OCI-LY3 (cell line): ENCODE data around the gene DHX36.

Experiments used
- H2AFZ ChIP-seq: fragments of 200-600, 300-600 bp; shearing (Covaris generic); 2 replicates; pipeline ENCODE4 v1.6.0; 2014; ENCODE audit warnings: antibody characterized with exemption, low read depth, low read length
- H3K27ac ChIP-seq: fragments of 200-600, 300-600 bp; sonication (generic); 2 replicates; pipeline ENCODE4 v1.5.1; 2014; ENCODE audit warnings: mild to moderate bottlenecking, low read length, moderate library complexity, mixed read lengths
- H3K27me3 ChIP-seq: fragments of 200-600, 300-600 bp; sonication (generic); 2 replicates; pipeline ENCODE4 v1.6.1; 2014; ENCODE audit warnings: low read depth, low read length, mixed read lengths
- H3K36me3 ChIP-seq: fragments of 200-600, 300-600 bp; sonication (generic); replicated peaks from 2 replicates; pipeline ENCODE3; 2014; ENCODE audit warnings: low read depth, low read length, mixed read lengths
- H3K4me1 ChIP-seq: fragments of 300-600, 200-600 bp; sonication (generic); 2 replicates; pipeline ENCODE4 v1.6.1; 2014; ENCODE audit warnings: low read length, mixed read lengths
- H3K4me2 ChIP-seq: fragments of 200-600, 300-600 bp; sonication (generic); 2 replicates; pipeline ENCODE4 v1.6.1; 2014; ENCODE audit warnings: low read length, mixed read lengths
- H3K4me3 ChIP-seq: fragments of 300-600, 200-600 bp; sonication (generic); 2 replicates; pipeline ENCODE4 v1.5.1; 2014; ENCODE audit warnings: antibody characterized with exemption, mild to moderate bottlenecking, low read length, moderate library complexity
- H3K79me2 ChIP-seq: fragments of 300-600, 200-600 bp; shearing (Covaris generic); 2 replicates; pipeline ENCODE4 v1.6.1; 2014; ENCODE audit warnings: mild to moderate bottlenecking, low read length, mixed read lengths
- H3K9ac ChIP-seq: fragments of 300-600, 200-600 bp; shearing (Covaris generic); 2 replicates; pipeline ENCODE4 v1.6.0; 2014; ENCODE audit warnings: mild to moderate bottlenecking, low read length, moderate library complexity
- H3K9me3 ChIP-seq: fragments of 200-600, 300-600 bp; shearing (Covaris generic); 2 replicates; pipeline ENCODE4 v1.6.1; 2014; ENCODE audit warnings: low read length, mixed read lengths; ENCODE audit not compliant: insufficient read depth
- H4K20me1 ChIP-seq: fragments of 200-600, 300-600 bp; sonication (generic); 2 replicates; pipeline ENCODE4 v1.6.1; 2016; ENCODE audit warnings: low read length, mixed read lengths; ENCODE audit not compliant: insufficient read depth
- CTCF ChIP-seq: fragments of 200-600, 300-600 bp; sonication (generic); IDR thresholded peaks from 2 replicates; pipeline ENCODE4 v1.5.1; 2014; ENCODE audit warnings: antibody characterized with exemption, low read length, low read depth
- EZH2phosphoT487 ChIP-seq: fragments of 200-600 bp; shearing (Covaris generic); IDR thresholded peaks from 2 replicates; pipeline ENCODE4 v1.6.1; 2018; ENCODE audit warnings: antibody characterized with exemption, mixed run types, low read depth

The DHX36 gene

GRCh38 chr3:154316974-154317767, 7.1 kb downstream of the DHX36 start:
- Histone ChIP-seq H3K27ac (no peak overlapping the region), H3K4me1 (peaks cover 42% of the 10 kb centered on the region), H3K4me2 (no peak overlapping the region), H4K20me1 (peaks cover 66% of the 10 kb centered on the region), H3K4me3 (no peak overlapping the region), H2AFZ (no peak overlapping the region), H3K9ac (no peak overlapping the region), H3K79me2 (peaks cover 77% of the 10 kb centered on the region), H3K36me3 (peaks cover 38% of the 10 kb centered on the region), H3K27me3 (no peaks in the 10 kb centered on the region), H3K9me3 (no peaks in the 10 kb centered on the region)
- TF ChIP-seq CTCF (no peak), EZH2phosphoT487 (no peak)

GRCh38 chr3:154314152-154314551, 10.1 kb downstream of the DHX36 start:
- no peak overlapping the region for H3K4me2 ChIP-seq
- H3K79me2 ChIP-seq, result peaks cover 47% of the 10 kb centered on the region
- H2AFZ ChIP-seq, result no peak overlapping the region
- H3K36me3 ChIP-seq, result peaks cover 31% of the 10 kb centered on the region
- H3K27me3 ChIP-seq, result no peaks in the 10 kb centered on the region
- TF ChIP-seq CTCF (no peak), EZH2phosphoT487 (no peak)
- no peak overlapping the region for H3K4me3 ChIP-seq
- no peaks in the 10 kb centered on the region for H3K9me3 ChIP-seq
- no peak overlapping the region for H3K27ac ChIP-seq
- H3K9ac ChIP-seq, result no peak overlapping the region
- peaks cover 36% of the 10 kb centered on the region for H4K20me1 ChIP-seq
- peaks cover 13% of the 10 kb centered on the region for H3K4me1 ChIP-seq

GRCh38 chr3:154310840-154311239, 13.4 kb downstream of the DHX36 start:
- peaks cover 33% of the 10 kb centered on the region for H3K79me2 ChIP-seq
- no peak for TF ChIP-seq EZH2phosphoT487
- TF ChIP-seq CTCF, result no peak
- H3K4me2 ChIP-seq, result no peak overlapping the region
- H3K9me3 ChIP-seq, result no peaks in the 10 kb centered on the region
- H3K36me3 ChIP-seq, result peaks cover 46% of the 10 kb centered on the region
- peaks cover 17% of the 10 kb centered on the region for H3K4me1 ChIP-seq
- H4K20me1 ChIP-seq, result 0 out of 2 replicates have a peak, but pooled peaks cover 7% of the 10 kb centered on the region
- H3K27ac ChIP-seq, result no peak overlapping the region
- H2AFZ ChIP-seq, result no peak overlapping the region
- no peak overlapping the region for H3K9ac ChIP-seq
- H3K27me3 ChIP-seq, result no peaks in the 10 kb centered on the region
- no peak overlapping the region for H3K4me3 ChIP-seq

- Histone ChIP-seq H3K27ac (no peak overlapping the region), H3K79me2 (peaks cover 19% of the 10 kb centered on the region), H3K4me3 (no peak overlapping the region), H3K9ac (no peak overlapping the region), H3K36me3 (peaks cover 58% of the 10 kb centered on the region), H4K20me1 (0 out of 2 replicates have a peak, but pooled peaks cover 4% of the 10 kb centered on the region), H2AFZ (no peak overlapping the region), H3K27me3 (no peaks in the 10 kb centered on the region), H3K4me2 (no peak overlapping the region), H3K9me3 (no peaks in the 10 kb centered on the region), H3K4me1 (peaks cover 29% of the 10 kb centered on the region)
- TF ChIP-seq EZH2phosphoT487 (no peak), CTCF (no peak)
These were observed 16.9 kb downstream of the DHX36 start for GRCh38 chr3:154307363-154307762.
